ENCODE data around the gene GJB2.

DNA sequence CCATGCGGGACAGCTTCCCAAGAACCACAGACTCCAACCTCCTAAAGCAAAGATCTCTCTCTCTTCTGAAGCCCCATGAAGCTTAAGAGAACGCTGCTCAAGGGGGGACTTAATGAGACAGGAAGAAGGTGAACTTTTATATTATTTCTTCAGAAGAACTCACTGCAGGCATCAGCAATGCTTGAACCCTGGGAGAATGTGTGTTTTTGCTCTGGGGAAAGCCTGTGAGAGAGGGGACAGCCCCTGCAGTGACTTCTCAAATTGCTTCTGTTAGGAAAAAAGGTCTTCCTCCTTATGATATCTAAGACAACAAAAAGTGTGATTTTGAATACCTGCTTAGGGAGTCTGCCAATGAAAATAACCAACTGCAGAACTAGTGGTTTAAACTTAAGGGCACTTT, 54.9 kb downstream of the GJB2 start:
- TF ChIP-seq, protein P1, sequence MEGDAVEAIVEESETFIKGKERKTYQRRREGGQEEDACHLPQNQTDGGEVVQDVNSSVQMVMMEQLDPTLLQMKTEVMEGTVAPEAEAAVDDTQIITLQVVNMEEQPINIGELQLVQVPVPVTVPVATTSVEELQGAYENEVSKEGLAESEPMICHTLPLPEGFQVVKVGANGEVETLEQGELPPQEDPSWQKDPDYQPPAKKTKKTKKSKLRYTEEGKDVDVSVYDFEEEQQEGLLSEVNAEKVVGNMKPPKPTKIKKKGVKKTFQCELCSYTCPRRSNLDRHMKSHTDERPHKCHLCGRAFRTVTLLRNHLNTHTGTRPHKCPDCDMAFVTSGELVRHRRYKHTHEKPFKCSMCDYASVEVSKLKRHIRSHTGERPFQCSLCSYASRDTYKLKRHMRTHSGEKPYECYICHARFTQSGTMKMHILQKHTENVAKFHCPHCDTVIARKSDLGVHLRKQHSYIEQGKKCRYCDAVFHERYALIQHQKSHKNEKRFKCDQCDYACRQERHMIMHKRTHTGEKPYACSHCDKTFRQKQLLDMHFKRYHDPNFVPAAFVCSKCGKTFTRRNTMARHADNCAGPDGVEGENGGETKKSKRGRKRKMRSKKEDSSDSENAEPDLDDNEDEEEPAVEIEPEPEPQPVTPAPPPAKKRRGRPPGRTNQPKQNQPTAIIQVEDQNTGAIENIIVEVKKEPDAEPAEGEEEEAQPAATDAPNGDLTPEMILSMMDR (IDR thresholded peaks at IDR 0.05; ENCODE audit: insufficient read depth, low read depth, low read length) = no peak
- no peak for TF ChIP-seq EZH2 (IDR thresholded peaks at IDR 0.05; ENCODE audit: insufficient read depth, low read length)
